ENCODE data around the gene KCTD18. TPM values are rescaled to one million over a fixed set of nuclear protein-coding genes. Genes with fewer than 3 reads are reported as not detected.

Gene KCTD18
- total and polyA plus RNA-seq, 5 experiments from 2014 or later: 12.6 to 19.6 (median 16.5) TPM

GRCh38 chr2:200450288-200450687 lies 59.6 kb downstream of the KCTD18 start:
- POLR2A ChIA-PET: no interaction called here
- ATAC-seq: no peak
- no peak overlapping the region for H3K4me3 Mint-ChIP-seq

DNA sequence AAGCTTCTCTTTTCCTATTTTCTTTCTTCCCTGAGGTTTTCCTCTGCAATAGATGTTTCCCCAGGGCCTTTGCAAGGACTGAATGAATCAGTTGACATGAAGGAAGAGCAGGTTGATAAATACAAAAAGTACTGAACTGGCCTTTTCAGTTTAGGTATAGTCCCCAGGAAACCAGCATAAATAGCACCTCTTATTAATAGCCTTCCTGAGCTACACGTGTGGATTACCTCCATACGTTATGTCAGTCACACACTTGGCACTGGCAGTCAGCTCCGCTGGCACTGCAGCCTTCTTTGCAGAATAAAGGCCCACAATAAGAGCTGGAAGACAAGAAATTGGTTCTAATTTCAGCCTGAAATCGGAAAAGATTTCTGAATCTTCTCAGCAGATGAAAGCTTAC lies 60.7 kb downstream of the KCTD18 start:
- H3K27ac Mint-ChIP-seq: no peak overlapping the region
- POLR2A ChIA-PET: no interaction called here
- no peak overlapping the region for H3K4me3 Mint-ChIP-seq
- ATAC-seq: no peak
- no peaks in the 10 kb centered on the region for H3K9me3 Mint-ChIP-seq
- DNase-seq: no peak
- no peaks in the 10 kb centered on the region for H3K36me3 Mint-ChIP-seq
- H3K27me3 Mint-ChIP-seq: peaks cover 0 to 4% (median 0%) of the 10 kb centered on the region in 5 donors
- H3K4me1 Mint-ChIP-seq: peaks cover 0 to 19% (median 0%) of the 10 kb centered on the region in 4 donors

More at GRCh38 chr2:200450288-200450687, 59.6 kb downstream of the KCTD18 start:
- DNase-seq: no peak
- Mint-ChIP-seq H3K36me3 (no peaks in the 10 kb centered on the region), H3K4me1 (peaks cover 0 to 23% (median 0%) of the 10 kb centered on the region in 4 donors), H3K27me3 (peaks cover 0 to 4% (median 0%) of the 10 kb centered on the region in 5 donors), H3K27ac (no peak overlapping the region), H3K9me3 (no peaks in the 10 kb centered on the region)

GRCh38 chr2:200448455-200448854 lies 61.4 kb downstream of the KCTD18 start:
- H3K9me3 Mint-ChIP-seq: no peaks in the 10 kb centered on the region
- no peak overlapping the region for H3K27ac Mint-ChIP-seq
- peaks cover 0 to 4% (median 0%) of the 10 kb centered on the region in 5 donors for H3K27me3 Mint-ChIP-seq
- POLR2A ChIA-PET: no interaction called here
- peaks cover 0 to 19% (median 0%) of the 10 kb centered on the region in 4 donors for H3K4me1 Mint-ChIP-seq
- DNase-seq: no peak
- no peak overlapping the region for H3K4me3 Mint-ChIP-seq
- no peaks in the 10 kb centered on the region for H3K36me3 Mint-ChIP-seq
- ATAC-seq: no peak

DNA sequence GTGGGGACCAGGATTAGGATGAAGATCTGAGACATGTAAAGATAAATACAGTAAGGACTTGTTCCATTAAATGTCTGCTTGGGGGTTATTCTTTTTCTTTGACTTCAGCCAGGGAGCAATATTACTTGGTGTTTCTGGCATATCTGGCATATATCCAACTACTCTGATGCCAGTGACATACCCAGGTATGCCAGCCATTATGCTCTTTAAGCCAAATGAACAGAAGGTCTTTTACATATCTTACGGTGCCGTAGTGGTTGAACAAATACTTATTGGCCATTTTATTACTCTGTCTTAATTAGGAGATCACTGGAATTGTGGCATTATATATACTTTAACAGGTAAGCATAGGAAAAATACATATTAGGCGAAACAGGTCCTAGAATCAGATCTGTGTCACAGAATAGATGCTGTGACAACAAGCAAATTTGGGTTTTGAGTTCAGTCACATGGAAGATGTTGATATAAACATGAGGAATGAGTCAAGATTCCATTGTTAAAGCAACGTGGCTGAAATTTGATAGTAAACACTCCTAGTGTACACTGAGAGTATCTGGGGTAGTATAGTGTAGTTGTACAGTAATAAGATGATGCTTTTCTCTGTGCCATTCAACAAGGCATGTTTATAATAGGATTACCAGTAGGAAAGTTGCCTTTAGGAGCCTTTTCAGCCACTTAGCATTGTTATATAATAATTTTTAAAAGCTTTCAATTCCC lies 62.6 kb downstream of the KCTD18 start:
- Mint-ChIP-seq H3K36me3 (no peaks in the 10 kb centered on the region), H3K27me3 (peaks cover 0 to 4% (median 0%) of the 10 kb centered on the region in 5 donors), H3K4me3 (no peak overlapping the region), H3K4me1 (peaks cover 0 to 19% (median 0%) of the 10 kb centered on the region in 4 donors), H3K9me3 (no peaks in the 10 kb centered on the region), H3K27ac (no peak overlapping the region)
- no peak for ATAC-seq
- POLR2A ChIA-PET: no interaction called here
- DNase-seq: no peak

DNA sequence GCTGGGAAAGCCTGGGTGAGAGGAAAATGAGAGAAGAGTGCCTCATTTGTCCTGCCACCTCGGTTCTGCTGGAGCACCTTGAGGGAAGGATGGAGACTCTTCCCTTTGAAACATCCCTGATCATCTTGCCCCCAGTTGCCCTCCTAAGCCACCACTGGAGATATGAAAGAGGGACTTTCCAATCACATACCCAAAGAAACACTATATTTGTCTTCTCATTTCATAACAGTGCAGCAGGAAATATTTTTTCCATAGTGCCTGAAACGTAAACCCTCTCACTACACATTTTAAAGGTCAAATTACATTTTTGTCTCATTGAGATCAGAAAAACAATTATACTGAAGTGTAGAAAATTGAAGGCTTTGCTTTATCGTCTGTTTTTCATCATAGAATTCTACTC lies 63.3 kb downstream of the KCTD18 start:
- ATAC-seq (no peak), DNase-seq (no peak)
- POLR2A ChIA-PET: no interaction called here
- peaks cover 0 to 4% (median 0%) of the 10 kb centered on the region in 5 donors for H3K27me3 Mint-ChIP-seq
- peaks cover 0 to 16% (median 0%) of the 10 kb centered on the region in 4 donors for H3K4me1 Mint-ChIP-seq
- no peaks in the 10 kb centered on the region for H3K9me3 Mint-ChIP-seq
- no peak overlapping the region for H3K4me3 Mint-ChIP-seq
- no peaks in the 10 kb centered on the region for H3K36me3 Mint-ChIP-seq
- H3K27ac Mint-ChIP-seq: peak overlapping the region in 1 of 10 donors; percentile 54

GRCh38 chr2:200445284-200445683 lies 64.6 kb downstream of the KCTD18 start:
- Mint-ChIP-seq H3K27me3 (no peaks in the 10 kb centered on the region), H3K36me3 (no peaks in the 10 kb centered on the region), H3K4me1 (peaks cover 0 to 10% (median 0%) of the 10 kb centered on the region in 4 donors), H3K27ac (no peak overlapping the region), H3K4me3 (no peak overlapping the region), H3K9me3 (no peaks in the 10 kb centered on the region)
- no peak for DNase-seq
- no peak for ATAC-seq
- POLR2A ChIA-PET: no interaction called here

DNA sequence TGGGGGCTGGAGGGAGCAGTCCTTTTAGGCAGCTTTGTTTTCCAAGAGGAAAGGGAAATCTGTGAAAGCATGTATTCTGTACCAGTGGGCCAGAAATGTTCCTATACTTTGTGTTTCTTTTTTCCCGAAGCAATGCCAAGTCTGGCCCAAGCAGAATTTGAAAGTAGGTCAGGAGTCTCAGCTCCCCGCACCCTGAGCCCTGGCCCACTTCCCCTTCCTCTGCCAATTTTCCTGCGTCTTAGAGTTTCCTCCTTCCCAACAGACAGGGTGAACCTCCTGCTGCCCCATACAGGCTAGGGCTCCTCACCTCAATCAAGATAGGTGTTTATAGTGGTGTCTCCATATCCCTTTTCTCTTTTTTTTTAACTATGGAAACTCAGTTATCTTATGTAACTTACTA lies 65.3 kb downstream of the KCTD18 start:
- no peak overlapping the region for H3K4me3 Mint-ChIP-seq

GRCh38 chr2:200443916-200444315 lies 66.0 kb downstream of the KCTD18 start:
- H3K27me3 Mint-ChIP-seq: no peaks in the 10 kb centered on the region
- no peaks in the 10 kb centered on the region for H3K4me1 Mint-ChIP-seq
- H3K4me3 Mint-ChIP-seq: no peak overlapping the region
- POLR2A ChIA-PET: no interaction called here
- no peaks in the 10 kb centered on the region for H3K36me3 Mint-ChIP-seq
- no peak for ATAC-seq
- DNase-seq: no peak
- H3K9me3 Mint-ChIP-seq: no peaks in the 10 kb centered on the region
- no peak overlapping the region for H3K27ac Mint-ChIP-seq

More for the DNA sequence above, 65.3 kb downstream of the KCTD18 start:
- H3K27ac Mint-ChIP-seq: no peak overlapping the region
- ATAC-seq (no peak), DNase-seq (no peak)
- H3K4me1 Mint-ChIP-seq: peaks cover 0 to 4% (median 0%) of the 10 kb centered on the region in 4 donors
- POLR2A ChIA-PET: no interaction called here
- no peaks in the 10 kb centered on the region for H3K27me3 Mint-ChIP-seq
- H3K36me3 Mint-ChIP-seq: no peaks in the 10 kb centered on the region
- no peaks in the 10 kb centered on the region for H3K9me3 Mint-ChIP-seq

- no peaks in the 10 kb centered on the region for H3K4me1 Mint-ChIP-seq
- H3K27me3 Mint-ChIP-seq: no peaks in the 10 kb centered on the region
- no peaks in the 10 kb centered on the region for H3K36me3 Mint-ChIP-seq
- DNase-seq (no peak), ATAC-seq (no peak)
- H3K27ac Mint-ChIP-seq: no peak overlapping the region
- no peaks in the 10 kb centered on the region for H3K9me3 Mint-ChIP-seq
- no peak overlapping the region for H3K4me3 Mint-ChIP-seq
- POLR2A ChIA-PET: no interaction called here
Measured at GRCh38 chr2:200443376-200443775, 66.5 kb downstream of the KCTD18 start.

- POLR2A ChIA-PET: no interaction called here
- H3K4me3 Mint-ChIP-seq: no peak overlapping the region
- H3K27me3 Mint-ChIP-seq: no peaks in the 10 kb centered on the region
- no peak for ATAC-seq
- no peaks in the 10 kb centered on the region for H3K36me3 Mint-ChIP-seq
- no peak overlapping the region for H3K27ac Mint-ChIP-seq
- H3K4me1 Mint-ChIP-seq: no peaks in the 10 kb centered on the region
- DNase-seq: no peak
- H3K9me3 Mint-ChIP-seq: peaks cover 0 to 2% (median 0%) of the 10 kb centered on the region in 9 donors
Measured at GRCh38 chr2:200442471-200442870, 67.4 kb downstream of the KCTD18 start.

GRCh38 chr2:200439981-200440380 lies 69.9 kb downstream of the KCTD18 start:
- Mint-ChIP-seq H3K27me3 (no peaks in the 10 kb centered on the region), H3K4me3 (no peak overlapping the region), H3K9me3 (peaks cover 0 to 2% (median 0%) of the 10 kb centered on the region in 9 donors), H3K4me1 (no peaks in the 10 kb centered on the region), H3K36me3 (no peaks in the 10 kb centered on the region), H3K27ac (no peak overlapping the region)
- POLR2A ChIA-PET: no interaction called here
- DNase-seq: no peak
- no peak for ATAC-seq

All from naive thymus-derived CD8-positive, alpha-beta T cell (primary cell).